BLaER1 treated with 17β-estradiol and CSF1 and Interleukin-3, amounts not matched to agents 10 nM and 100 nM (cell line): ENCODE measurements around the gene RPL22.

Source experiments
- H3K27ac ChIP-seq, 11 experiments: shearing (Covaris generic); formaldehyde crosslinking; 2 replicates each; pipeline ENCODE4 v1.8.1; 2022
- H3K27me3 ChIP-seq, 11 experiments: shearing (Covaris generic); formaldehyde crosslinking; 2 replicates each; pipeline ENCODE4 v1.8.1; 2022
- H3K36me3 ChIP-seq, 11 experiments: shearing (Covaris generic); formaldehyde crosslinking; 2 replicates each; pipeline ENCODE4 v1.8.1; 2022
- H3K4me1 ChIP-seq, 10 experiments: shearing (Covaris generic); formaldehyde crosslinking; 2 replicates each; pipeline ENCODE4 v1.8.1; 2022
- H3K4me2 ChIP-seq, 11 experiments: shearing (Covaris generic); formaldehyde crosslinking; 2 replicates each; pipeline ENCODE4 v1.8.1; 2022
- H3K4me3 ChIP-seq, 10 experiments: shearing (Covaris generic); formaldehyde crosslinking; 2 replicates each; pipeline ENCODE4 v1.8.1; 2022
- H3K9ac ChIP-seq, 11 experiments: shearing (Covaris generic); formaldehyde crosslinking; 2 replicates each; pipeline ENCODE4 v1.8.1; 2022
- H3K9me3 ChIP-seq, 11 experiments: shearing (Covaris generic); formaldehyde crosslinking; replicated peaks in 1 of 11; 2 replicates each; pipeline ENCODE4 v1.8.1; 2022
- H4K20me1 ChIP-seq, 11 experiments: shearing (Covaris generic); formaldehyde crosslinking; 2 replicates each; pipeline ENCODE4 v1.8.1; 2022
- Cebpa-rat ChIP-seq, 11 experiments: shearing (Covaris generic); IDR thresholded peaks; 2 replicates each; pipeline ENCODE4 v1.8.1; 2022

RPL22 gene

DNA sequence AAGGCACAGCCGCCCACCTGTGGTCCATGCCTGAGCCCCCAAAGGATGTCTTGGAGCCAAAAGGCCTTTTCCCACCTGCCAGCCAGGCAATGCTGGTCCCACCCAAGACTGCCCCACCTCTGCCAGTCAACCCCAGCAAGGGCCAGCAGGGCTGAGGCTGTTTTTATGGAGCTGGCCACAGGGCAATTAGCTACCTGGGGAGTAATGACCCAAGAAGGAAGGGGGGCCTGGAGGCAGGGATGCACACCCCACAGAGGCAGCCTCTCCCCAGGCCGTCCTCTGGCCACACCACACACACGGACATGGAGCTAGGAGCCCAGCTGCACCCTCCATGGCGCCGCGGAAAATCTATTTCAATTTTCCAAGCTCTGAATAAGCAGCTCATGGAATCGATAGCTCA, 46.5 kb downstream of the RPL22 start:
- H3K9me3 ChIP-seq = peaks cover 0 to 13% (median 0%) of the 10 kb centered on the region in 11 experiments; a peak in 6 of 22 replicates
- H3K27ac ChIP-seq = no peak overlapping the region
- TF ChIP-seq Cebpa-rat (IDR thresholded peaks at IDR 0.05) = no peak
- peaks cover 18 to 58% (median 28%) of the 10 kb centered on the region in 10 experiments for H3K4me1 ChIP-seq
- H4K20me1 ChIP-seq = peaks cover 0 to 5% (median 0%) of the 10 kb centered on the region in 11 experiments; a peak in 4 of 22 replicates
- no peak overlapping the region for H3K4me3 ChIP-seq
- 0 out of 22 replicates have a peak overlapping the region, but pooled peaks of 1 of the 11 experiments have one; percentile 17 for H3K9ac ChIP-seq
- H3K4me2 ChIP-seq = peak overlapping the region in 5 of 11 experiments; percentile 29 to 89 (median 79); a peak in 10 of 22 replicates
- H3K27me3 ChIP-seq = peaks cover 0 to 17% (median 0%) of the 10 kb centered on the region in 11 experiments; a peak in 4 of 22 replicates
- no peaks in the 10 kb centered on the region for H3K36me3 ChIP-seq

DNA sequence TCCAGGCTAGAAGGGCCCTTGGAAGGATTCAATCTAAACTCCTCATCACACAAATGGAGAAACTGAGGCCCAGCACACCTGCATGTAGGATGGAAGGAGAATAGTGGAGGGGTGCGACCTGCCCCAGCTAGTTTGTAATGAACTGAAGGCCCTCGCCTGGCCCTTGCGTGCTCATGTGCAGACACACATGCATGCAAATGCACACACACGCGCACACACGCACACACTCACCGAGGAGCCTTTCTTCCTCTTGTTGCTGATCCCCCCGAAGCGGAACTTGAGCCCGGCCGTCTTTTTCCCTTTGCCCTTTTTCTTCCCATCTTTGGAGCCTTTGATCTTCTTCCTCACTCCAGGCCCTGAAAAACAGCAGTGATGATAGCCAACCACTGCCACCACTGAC, 47.2 kb downstream of the RPL22 start:
- H3K4me3 ChIP-seq = no peak overlapping the region
- no peak for TF ChIP-seq Cebpa-rat (IDR thresholded peaks at IDR 0.05)

DNA sequence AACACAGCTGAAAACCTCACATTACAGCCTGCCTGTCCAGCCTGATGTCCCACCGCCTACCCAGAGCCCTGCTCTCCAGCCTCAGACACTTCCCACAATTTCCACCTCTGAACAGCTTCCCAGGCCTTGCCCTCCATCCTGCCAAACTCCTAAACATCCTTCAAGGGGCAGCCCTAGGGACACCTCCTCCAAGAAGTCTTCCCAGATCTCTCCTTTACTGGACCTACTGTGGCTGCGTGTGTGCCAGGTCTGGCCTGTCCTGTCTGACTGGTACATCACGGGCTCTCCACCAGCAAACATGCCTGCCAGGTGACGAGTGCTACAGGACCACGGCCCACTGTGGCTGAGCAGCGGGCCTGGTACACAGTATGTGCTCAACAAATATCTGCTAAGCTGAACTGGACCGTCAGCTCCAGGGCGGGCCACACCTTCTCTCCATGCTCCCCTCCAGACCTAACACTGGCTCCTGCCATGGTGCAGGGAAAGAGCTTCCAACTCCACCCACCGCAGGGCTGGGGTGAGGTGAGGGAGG, 48.0 kb downstream of the RPL22 start:
- Histone ChIP-seq H3K9me3 (peaks cover 0 to 13% (median 0%) of the 10 kb centered on the region in 11 experiments; a peak in 6 of 22 replicates), H3K36me3 (no peaks in the 10 kb centered on the region), H3K4me3 (no peak overlapping the region), H3K4me1 (peaks cover 18 to 44% (median 28%) of the 10 kb centered on the region in 10 experiments), H3K4me2 (no peak overlapping the region), H3K9ac (no peak overlapping the region), H4K20me1 (no peaks in the 10 kb centered on the region), H3K27ac (no peak overlapping the region), H3K27me3 (peaks cover 0 to 18% (median 0%) of the 10 kb centered on the region in 11 experiments; a peak in 4 of 22 replicates)
- TF ChIP-seq Cebpa-rat (IDR thresholded peaks at IDR 0.05) = no peak

More for the DNA sequence above, 47.2 kb downstream of the RPL22 start:
- H3K27me3 ChIP-seq = peaks cover 0 to 18% (median 0%) of the 10 kb centered on the region in 11 experiments; a peak in 4 of 22 replicates
- peaks cover 18 to 51% (median 28%) of the 10 kb centered on the region in 10 experiments for H3K4me1 ChIP-seq
- no peak overlapping the region for H3K9ac ChIP-seq
- peak overlapping the region in 3 of 11 experiments; percentile 79 to 89 (median 87); a peak in 3 of 22 replicates for H3K4me2 ChIP-seq
- H3K9me3 ChIP-seq = peaks cover 0 to 13% (median 0%) of the 10 kb centered on the region in 11 experiments; a peak in 6 of 22 replicates
- no peaks in the 10 kb centered on the region for H3K36me3 ChIP-seq
- H4K20me1 ChIP-seq = peaks cover 0 to under 1% (median 0%) of the 10 kb centered on the region in 11 experiments; a peak in 2 of 22 replicates
- no peak overlapping the region for H3K27ac ChIP-seq

DNA sequence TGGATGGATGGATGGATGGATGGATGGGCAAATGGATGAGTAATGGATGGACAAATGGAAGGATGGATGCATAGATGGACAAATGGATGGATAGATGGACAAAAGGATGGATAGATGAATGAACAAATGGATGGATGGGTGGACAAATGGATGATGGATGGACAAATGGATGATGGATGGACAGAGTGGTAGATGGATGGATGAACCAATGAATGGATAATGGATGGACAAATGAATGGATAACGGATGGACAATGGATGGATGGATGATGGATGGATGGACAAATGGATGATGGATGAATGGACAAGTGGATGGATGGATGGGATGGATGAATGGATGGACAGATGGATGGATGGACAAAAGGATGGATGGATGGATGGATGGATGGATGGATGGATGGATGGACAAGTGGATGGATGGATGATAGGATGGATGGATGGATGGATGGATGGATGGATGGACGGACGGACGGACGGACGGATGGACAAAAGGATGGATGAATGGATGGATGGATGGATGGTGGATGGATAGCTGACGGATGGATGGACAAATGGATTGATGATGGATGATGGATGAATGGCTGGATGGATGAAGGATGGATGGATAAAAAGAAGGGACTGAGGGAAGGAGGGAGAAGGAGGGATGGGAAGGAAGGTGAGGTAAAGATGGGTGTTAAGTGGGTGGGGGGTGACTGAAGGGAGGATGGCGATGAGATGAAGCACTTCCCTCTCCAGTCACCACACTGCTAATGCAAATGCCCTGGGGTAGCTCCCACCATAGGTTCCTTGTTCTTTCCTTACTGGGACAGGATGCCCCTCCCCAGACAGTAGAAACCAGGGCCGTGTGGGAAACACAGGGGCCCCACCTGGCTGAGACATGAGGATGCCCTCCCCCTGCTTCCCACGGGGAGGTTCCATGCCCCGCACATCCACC, 49.1 kb downstream of the RPL22 start:
- Histone ChIP-seq H3K4me2 (no peak overlapping the region), H3K27ac (no peak overlapping the region), H3K4me1 (peaks cover 16 to 35% (median 26%) of the 10 kb centered on the region in 10 experiments), H4K20me1 (peaks cover 0 to 10% (median 0%) of the 10 kb centered on the region in 11 experiments; a peak in 2 of 22 replicates), H3K36me3 (no peaks in the 10 kb centered on the region), H3K9me3 (peaks cover 0 to 13% (median 0%) of the 10 kb centered on the region in 11 experiments; a peak in 6 of 22 replicates), H3K9ac (no peak overlapping the region), H3K4me3 (no peak overlapping the region), H3K27me3 (peaks cover 0 to 18% (median 0%) of the 10 kb centered on the region in 11 experiments; a peak in 4 of 22 replicates)
- no peak for TF ChIP-seq Cebpa-rat (IDR thresholded peaks at IDR 0.05)

DNA sequence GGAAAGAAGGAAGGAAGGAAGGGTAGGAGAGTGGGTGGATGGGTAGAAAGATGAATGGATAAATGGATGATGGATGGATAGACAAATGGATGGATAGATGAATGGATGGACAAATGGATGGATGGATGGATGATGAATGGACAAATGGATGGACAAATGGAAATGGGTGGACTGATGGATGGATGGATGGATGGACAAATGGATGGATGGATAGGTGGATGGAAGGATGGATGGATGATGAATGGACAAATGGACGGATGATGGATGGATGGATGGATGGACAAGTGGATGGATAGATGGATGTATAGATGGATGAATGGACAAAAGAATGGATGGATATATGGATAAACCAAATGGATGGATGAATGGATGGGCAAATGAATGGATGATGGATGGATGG, 49.8 kb downstream of the RPL22 start:
- Histone ChIP-seq H3K9me3 (peaks cover 0 to 13% (median 0%) of the 10 kb centered on the region in 11 experiments; a peak in 6 of 22 replicates), H3K27me3 (peaks cover 0 to 18% (median 0%) of the 10 kb centered on the region in 11 experiments; a peak in 4 of 22 replicates), H3K36me3 (no peaks in the 10 kb centered on the region), H4K20me1 (peaks cover 0 to 13% (median 0%) of the 10 kb centered on the region in 11 experiments; a peak in 2 of 22 replicates), H3K4me2 (no peak overlapping the region), H3K4me3 (no peak overlapping the region), H3K9ac (no peak overlapping the region), H3K27ac (no peak overlapping the region), H3K4me1 (peaks cover 9 to 29% (median 19%) of the 10 kb centered on the region in 10 experiments)
- TF ChIP-seq Cebpa-rat (IDR thresholded peaks at IDR 0.05) = no peak

DNA sequence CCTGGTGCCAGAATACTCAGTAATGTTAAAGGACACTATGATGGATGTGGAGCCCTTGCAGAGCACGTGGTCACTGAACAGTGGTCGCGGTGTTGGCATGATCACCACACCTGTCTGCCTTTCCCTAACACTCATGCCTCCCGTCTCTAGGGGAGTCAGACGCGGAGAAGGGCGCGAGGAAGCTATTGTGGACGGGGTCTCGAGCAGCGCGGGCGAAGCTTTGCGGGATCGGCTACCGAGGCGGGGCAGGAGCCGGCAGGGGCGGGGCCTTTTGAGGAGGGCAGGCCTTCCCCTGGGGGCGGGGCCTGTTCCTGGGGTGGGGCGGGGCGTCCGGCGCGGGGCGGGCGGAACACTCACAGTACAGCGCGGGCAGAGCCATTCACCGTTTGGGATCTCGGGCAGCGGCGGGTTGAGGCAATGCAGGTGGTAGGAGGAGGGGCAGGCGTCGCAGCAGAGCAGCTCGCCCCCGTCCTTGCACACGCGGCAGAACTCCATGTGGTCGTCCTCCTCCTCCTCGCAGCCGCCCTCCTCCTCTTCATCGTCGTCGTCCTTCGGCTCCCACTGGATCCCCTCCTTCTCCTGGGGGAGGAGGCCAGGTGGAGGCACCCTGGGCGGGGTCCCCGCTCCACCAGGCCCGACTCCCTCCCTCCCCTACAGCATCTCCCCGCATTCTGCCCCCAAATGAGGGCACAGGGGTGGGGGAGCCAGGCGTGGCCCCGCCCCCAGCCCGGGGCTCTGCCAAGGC, 50.7 kb downstream of the RPL22 start:
- H3K4me2 ChIP-seq = no peak overlapping the region
- no peak overlapping the region for H3K27ac ChIP-seq
- peaks cover 0 to 18% (median 0%) of the 10 kb centered on the region in 11 experiments; a peak in 4 of 22 replicates for H3K27me3 ChIP-seq
- H4K20me1 ChIP-seq = peaks cover 0 to 13% (median 0%) of the 10 kb centered on the region in 11 experiments; a peak in 2 of 22 replicates
- no peak for TF ChIP-seq Cebpa-rat (IDR thresholded peaks at IDR 0.05)
- H3K4me1 ChIP-seq = peaks cover under 1 to 19% (median 10%) of the 10 kb centered on the region in 10 experiments; a peak in 14 of 20 replicates
- H3K4me3 ChIP-seq = no peak overlapping the region
- no peaks in the 10 kb centered on the region for H3K36me3 ChIP-seq
- peaks cover 0 to 13% (median 0%) of the 10 kb centered on the region in 11 experiments; a peak in 6 of 22 replicates for H3K9me3 ChIP-seq
- H3K9ac ChIP-seq = no peak overlapping the region

DNA sequence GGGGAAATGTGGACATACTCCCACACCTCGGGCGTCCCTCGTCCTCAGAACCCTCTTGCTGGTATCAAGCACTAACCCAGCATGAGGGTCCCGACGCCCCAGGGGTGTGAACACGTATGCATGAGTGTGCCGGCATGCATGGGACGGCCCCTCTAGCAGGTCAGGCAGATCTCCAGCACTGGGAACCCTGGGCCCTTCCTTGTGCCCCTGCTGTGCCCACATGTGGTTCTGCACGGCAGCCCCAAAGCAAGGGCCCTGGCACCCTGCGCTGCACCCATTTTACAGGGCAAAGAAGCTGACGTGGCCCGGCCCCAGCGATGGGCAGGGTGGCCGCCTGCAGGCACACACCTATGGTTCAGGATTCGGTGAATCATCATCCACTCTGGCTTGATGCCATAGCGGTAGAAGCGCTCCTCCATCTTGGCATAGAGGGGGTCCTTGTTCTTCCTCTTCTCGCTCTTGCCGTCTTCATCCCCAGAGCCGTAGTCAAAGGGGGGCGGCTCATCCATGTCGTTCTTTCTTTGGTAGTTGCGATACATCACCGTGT, 53.5 kb downstream of the RPL22 start:
- H4K20me1 ChIP-seq = peaks cover 0 to 13% (median 0%) of the 10 kb centered on the region in 11 experiments; a peak in 2 of 22 replicates
- TF ChIP-seq Cebpa-rat (IDR thresholded peaks at IDR 0.05) = no peak

DNA sequence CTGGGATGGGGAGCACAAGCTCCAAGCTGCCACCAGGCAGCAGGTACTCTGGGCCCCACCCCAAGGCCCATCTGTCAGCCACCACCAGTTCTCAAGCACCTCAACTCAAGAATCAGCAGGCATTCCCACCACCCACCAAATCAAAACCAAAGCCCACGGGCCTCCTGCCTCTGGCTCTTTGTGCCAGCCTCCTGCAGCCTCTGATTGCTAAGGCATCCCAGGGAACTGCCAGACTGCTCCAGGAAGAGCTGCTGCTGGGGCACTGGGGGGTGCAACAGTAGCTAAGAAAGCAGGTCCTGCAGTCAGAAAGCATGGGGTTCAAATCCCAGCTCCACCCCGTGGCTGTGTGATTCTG, 54.0 kb downstream of the RPL22 start:
- no peak for TF ChIP-seq Cebpa-rat (IDR thresholded peaks at IDR 0.05)
- H3K27me3 ChIP-seq = peaks cover 0 to 18% (median 0%) of the 10 kb centered on the region in 11 experiments; a peak in 4 of 22 replicates
- H3K4me2 ChIP-seq = no peak overlapping the region
- peaks cover 0 to 13% (median 0%) of the 10 kb centered on the region in 11 experiments; a peak in 2 of 22 replicates for H4K20me1 ChIP-seq
- no peak overlapping the region for H3K9ac ChIP-seq
- H3K36me3 ChIP-seq = no peaks in the 10 kb centered on the region
- peaks cover 0 to 16% (median 13%) of the 10 kb centered on the region in 10 experiments; a peak in 14 of 20 replicates for H3K4me1 ChIP-seq
- H3K4me3 ChIP-seq = no peak overlapping the region
- no peak overlapping the region for H3K27ac ChIP-seq
- H3K9me3 ChIP-seq = peaks cover 0 to 13% (median 0%) of the 10 kb centered on the region in 11 experiments; a peak in 6 of 22 replicates

More for the DNA sequence above, 53.5 kb downstream of the RPL22 start:
- Histone ChIP-seq H3K4me2 (no peak overlapping the region), H3K27ac (no peak overlapping the region), H3K4me1 (peaks cover 0 to 15% (median 12%) of the 10 kb centered on the region in 10 experiments; a peak in 14 of 20 replicates), H3K4me3 (no peak overlapping the region), H3K36me3 (no peaks in the 10 kb centered on the region), H3K9ac (no peak overlapping the region), H3K9me3 (peaks cover 0 to 13% (median 0%) of the 10 kb centered on the region in 11 experiments; a peak in 6 of 22 replicates), H3K27me3 (peaks cover 0 to 18% (median 0%) of the 10 kb centered on the region in 11 experiments; a peak in 4 of 22 replicates)
